ENCODE results near the gene AUTS2.

DNA sequence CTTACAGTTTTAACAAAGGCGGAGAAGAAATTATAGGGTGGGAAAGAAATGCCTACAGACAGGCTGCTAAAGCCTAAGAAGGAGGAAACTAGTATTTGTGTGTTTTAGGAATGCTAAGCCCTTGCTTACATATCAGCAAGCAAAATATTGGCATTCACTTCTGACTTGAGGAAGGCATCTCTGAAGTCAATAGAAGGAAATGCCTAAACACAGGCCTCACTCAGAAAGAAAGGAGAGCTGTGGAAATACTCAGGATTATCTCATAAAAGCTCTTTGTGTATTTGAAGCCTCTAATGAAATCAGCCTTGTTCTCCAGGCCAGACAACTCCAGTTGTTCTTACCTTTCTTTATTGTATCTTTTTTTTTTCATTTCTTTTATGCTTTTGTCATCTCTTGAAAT lies 158.0 kb downstream of the AUTS2 start:
- TF ChIP-seq SREBF1 (IDR thresholded peaks at IDR 0.05; ENCODE audit: low read length) (no peak), TCF12 (IDR thresholded peaks at IDR 0.05; ENCODE audit: low read depth, low read length) (no peak), PML (IDR thresholded peaks at IDR 0.05; ENCODE audit: low read length) (no peak), STAT3 (IDR thresholded peaks at IDR 0.05; ENCODE audit: low read depth, low read length) (no peak)

Measured in GM12878 (cell line).